GM12878 (cell line): ENCODE data around the gene STT3B. TPM values are rescaled to one million over a fixed set of nuclear protein-coding genes. Genes with fewer than 3 reads are reported as not detected.
A peak's percentile ranks its signal among the peaks of the same experiment; 100 is the strongest.

Experiments used
- BHLHE40 ChIP-seq, 2 experiments: fragments of 450-650 bp in 1 of 2; IDR thresholded peaks; 2 replicates each; pipeline ENCODE4 v1.6.1; 2011 to 2017; ENCODE audit warnings: low read depth in 2 of 2, borderline replicate concordance in 1 of 2, improper control_type of control experiment in 1 of 2, low read length in 1 of 2, mild to moderate bottlenecking in 1 of 2
- FOXM1 ChIP-seq: IDR thresholded peaks from 2 replicates; pipeline ENCODE4 v1.6.1; 2012; ENCODE audit warnings: low read depth, mild to moderate bottlenecking, inconsistent platforms, low read length, moderate library complexity
- IKZF2 ChIP-seq, 2 experiments: fragments of 450-650 bp; IDR thresholded peaks; 2 replicates each; pipeline ENCODE4 v1.6.1; 2017; ENCODE audit warnings: mild to moderate bottlenecking in 2 of 2, moderate library complexity in 2 of 2
- POLR2AphosphoS5 ChIP-seq: IDR thresholded peaks from 2 replicates; pipeline ENCODE4 v1.6.1; 2011; ENCODE audit warnings: mild to moderate bottlenecking, low read length, inconsistent platforms
- SIX5 ChIP-seq: IDR thresholded peaks from 2 replicates; pipeline ENCODE4 v1.6.1; 2011; ENCODE audit warnings: mild to moderate bottlenecking, low read depth, low read length, moderate library complexity; ENCODE audit not compliant: severe bottlenecking
- SMARCA5 ChIP-seq: fragments of 450-650 bp; IDR thresholded peaks from 2 replicates; pipeline ENCODE4 v1.6.1; 2017; ENCODE audit warnings: mild to moderate bottlenecking
- STAT3 ChIP-seq: IDR thresholded peaks from 2 replicates; pipeline ENCODE4 v1.6.1; 2011; ENCODE audit warnings: low read depth, low read length, improper control_type of control experiment
- TBL1XR1 ChIP-seq: IDR thresholded peaks from 2 replicates; pipeline ENCODE4 v1.6.1; 2012; ENCODE audit warnings: low read depth, low read length, improper control_type of control experiment
- YBX1 ChIP-seq: fragments of 450-650 bp; IDR thresholded peaks from 2 replicates; pipeline ENCODE4 v1.6.1; 2016; ENCODE audit warnings: antibody characterized with exemption
- ZBED1 ChIP-seq: IDR thresholded peaks from 2 replicates; pipeline ENCODE4 v1.6.1; 2016; ENCODE audit warnings: borderline replicate concordance
- ZNF217 ChIP-seq: fragments of 450-650 bp; IDR thresholded peaks from 2 replicates; pipeline ENCODE4 v1.6.1; 2017; ENCODE audit warnings: antibody characterized with exemption, mild to moderate bottlenecking
- polyA plus RNA-seq, 11 experiments: library from polyadenylated mRNA; depleted of rRNA in 4 of 11; unstranded in 6 of 11; stranded (reverse) in 5 of 11; fragments of >200 nt; fragmentation: Nextera tagmentation in 4 of 11; fragmentation: Illumina TruSeq in 1 of 11; extraction: Ambion mirVana in 4 of 11; extraction: Trizol in 1 of 11; gene quantifications; 1 replicate in 1 of 11; 2 replicates in 10 of 11; pipeline versions ENCODE4 v1.2.1 to v1.2.3, GENCODE V29; 2011 to 2016; ENCODE audit warnings: inconsistent platforms in 2 of 11, missing spikeins in 2 of 11, low read depth in 1 of 11
- total RNA-seq, 4 experiments: library from RNA; depleted of rRNA in 3 of 4; stranded (reverse); fragments of >200 nt in 3 of 4; fragmentation: Illumina TruSeq in 1 of 4; extraction: Trizol in 1 of 4; gene quantifications; 2 replicates each; pipeline versions ENCODE4 v1.2.1 to v1.2.3, GENCODE V29; 2013 to 2021
- TF ChIP-seq, protein P1 (sequence below): fragments of 450-650 bp; IDR thresholded peaks from 2 replicates; pipeline ENCODE4 v1.6.1; 2018; ENCODE audit warnings: borderline replicate concordance, mild to moderate bottlenecking; ENCODE audit not compliant: partially characterized antibody
- TF ChIP-seq, protein P2 (sequence below): fragments of 450-650 bp; IDR thresholded peaks from 2 replicates; pipeline ENCODE4 v1.6.1; 2017; ENCODE audit warnings: mild to moderate bottlenecking, low read depth, inconsistent platforms; ENCODE audit not compliant: poor library complexity, severe bottlenecking
- TF ChIP-seq, protein P3 (sequence below): fragments of 450-650 bp; formaldehyde crosslinking; IDR thresholded peaks from 2 replicates; pipeline ENCODE4 v1.4.0; 2022; ENCODE audit warnings: mild to moderate bottlenecking, moderate library complexity
- TF ChIP-seq, protein P4 (sequence below): fragments of 450-650 bp; IDR thresholded peaks from 2 replicates; pipeline ENCODE4 v1.6.1; 2016; ENCODE audit warnings: mild to moderate bottlenecking
- TF ChIP-seq, protein P5 (sequence below), 3 experiments: IDR thresholded peaks in 2 of 3; conservative IDR thresholded peaks in 1 of 3; 2 replicates each; pipeline ENCODE4 v1.5.1; 2011; ENCODE audit warnings: low read depth in 3 of 3, low read length in 3 of 3, mild to moderate bottlenecking in 3 of 3, control low read depth in 2 of 3, moderate library complexity in 2 of 3, inconsistent platforms in 1 of 3, mixed read lengths in 1 of 3; ENCODE audit not compliant: control insufficient read depth in 2 of 3, insufficient read depth in 1 of 3; ENCODE audit errors: extremely low read depth in 1 of 3

Gene STT3B
- total and polyA plus RNA-seq, 10 of the 15 experiments (the other 5 are each of a cell fraction or from before 2014, with no cell fraction given) = 19.9 to 208 (median 79.6) TPM

DNA sequence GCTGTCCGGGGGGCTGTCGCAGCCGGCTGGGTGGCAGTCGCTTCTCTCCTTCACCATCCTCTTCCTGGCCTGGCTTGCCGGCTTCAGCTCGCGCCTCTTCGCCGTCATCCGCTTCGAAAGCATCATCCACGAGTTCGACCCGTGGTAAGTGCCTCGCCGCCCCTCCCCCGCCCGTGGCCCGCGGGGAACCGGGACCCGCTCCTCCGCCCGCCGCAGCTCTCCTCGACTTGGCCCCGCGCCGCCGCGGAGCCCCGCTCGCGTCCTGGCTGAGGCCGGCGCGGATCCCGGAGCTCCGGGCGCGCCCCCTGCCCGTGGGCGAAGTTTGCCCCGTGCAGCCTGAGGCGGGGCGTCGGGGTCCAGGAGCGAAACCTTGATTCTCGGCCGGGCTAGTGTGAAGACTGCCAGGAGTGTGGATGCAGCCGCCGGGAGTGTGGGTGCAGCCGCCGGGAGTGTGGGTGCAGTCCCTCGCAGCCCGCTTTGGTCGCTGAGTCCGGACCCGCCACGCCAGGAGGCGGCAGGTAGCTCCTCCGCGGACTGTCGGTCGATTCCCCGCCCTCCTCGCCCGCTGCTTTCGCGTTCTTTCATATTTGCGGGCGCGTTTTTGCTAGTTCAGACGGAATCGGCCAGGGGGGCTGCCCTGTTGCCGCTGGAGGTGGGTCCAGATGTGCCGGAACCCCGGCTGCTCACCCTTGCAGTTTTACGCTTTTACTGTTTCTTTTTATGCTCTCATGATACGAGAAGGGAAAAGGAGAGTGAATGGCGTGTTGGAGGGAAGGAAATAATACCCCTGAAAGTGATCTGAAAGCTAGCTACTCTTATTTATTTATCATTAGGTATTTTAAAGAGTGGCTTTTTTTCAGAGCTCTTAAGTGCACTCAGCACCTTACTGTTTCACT is 692 bp downstream of the STT3B start (continued):
- TF ChIP-seq, protein P1, sequence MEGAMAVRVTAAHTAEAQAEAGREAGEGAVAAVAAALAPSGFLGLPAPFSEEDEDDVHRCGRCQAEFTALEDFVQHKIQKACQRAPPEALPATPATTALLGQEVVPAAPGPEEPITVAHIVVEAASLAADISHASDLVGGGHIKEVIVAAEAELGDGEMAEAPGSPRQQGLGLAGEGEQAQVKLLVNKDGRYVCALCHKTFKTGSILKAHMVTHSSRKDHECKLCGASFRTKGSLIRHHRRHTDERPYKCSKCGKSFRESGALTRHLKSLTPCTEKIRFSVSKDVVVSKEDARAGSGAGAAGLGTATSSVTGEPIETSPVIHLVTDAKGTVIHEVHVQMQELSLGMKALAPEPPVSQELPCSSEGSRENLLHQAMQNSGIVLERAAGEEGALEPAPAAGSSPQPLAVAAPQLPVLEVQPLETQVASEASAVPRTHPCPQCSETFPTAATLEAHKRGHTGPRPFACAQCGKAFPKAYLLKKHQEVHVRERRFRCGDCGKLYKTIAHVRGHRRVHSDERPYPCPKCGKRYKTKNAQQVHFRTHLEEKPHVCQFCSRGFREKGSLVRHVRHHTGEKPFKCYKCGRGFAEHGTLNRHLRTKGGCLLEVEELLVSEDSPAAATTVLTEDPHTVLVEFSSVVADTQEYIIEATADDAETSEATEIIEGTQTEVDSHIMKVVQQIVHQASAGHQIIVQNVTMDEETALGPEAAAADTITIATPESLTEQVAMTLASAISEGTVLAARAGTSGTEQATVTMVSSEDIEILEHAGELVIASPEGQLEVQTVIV = no peak
- TF ChIP-seq YBX1 (no peak), BHLHE40 (IDR thresholded peaks at IDR 0.05; ENCODE audit: borderline replicate concordance in 1 of 2, low read depth in 2 of 2, low read length in 1 of 2) (peak in 1 of 2 experiments; percentile 53; a peak in 1 of 4 replicates), IKZF2 (IDR thresholded peaks at IDR 0.05) (0 out of 4 replicates have a peak, but pooled peaks of 1 of the 2 experiments have one; percentile 11), TBL1XR1 (no peak), ZBED1 (no peak), SMARCA5 (0 out of 2 replicates have a peak, but pooled peaks have one; percentile 44), ZNF217 (0 out of 2 replicates have a peak, but pooled peaks have one; percentile 23), POLR2AphosphoS5 (peak; percentile 43; the same call in 1 of the 2 replicates), STAT3 (no peak), SIX5 (no peak), FOXM1 (0 out of 2 replicates have a peak, but pooled peaks have one; percentile 22)
- TF ChIP-seq, protein P2, sequence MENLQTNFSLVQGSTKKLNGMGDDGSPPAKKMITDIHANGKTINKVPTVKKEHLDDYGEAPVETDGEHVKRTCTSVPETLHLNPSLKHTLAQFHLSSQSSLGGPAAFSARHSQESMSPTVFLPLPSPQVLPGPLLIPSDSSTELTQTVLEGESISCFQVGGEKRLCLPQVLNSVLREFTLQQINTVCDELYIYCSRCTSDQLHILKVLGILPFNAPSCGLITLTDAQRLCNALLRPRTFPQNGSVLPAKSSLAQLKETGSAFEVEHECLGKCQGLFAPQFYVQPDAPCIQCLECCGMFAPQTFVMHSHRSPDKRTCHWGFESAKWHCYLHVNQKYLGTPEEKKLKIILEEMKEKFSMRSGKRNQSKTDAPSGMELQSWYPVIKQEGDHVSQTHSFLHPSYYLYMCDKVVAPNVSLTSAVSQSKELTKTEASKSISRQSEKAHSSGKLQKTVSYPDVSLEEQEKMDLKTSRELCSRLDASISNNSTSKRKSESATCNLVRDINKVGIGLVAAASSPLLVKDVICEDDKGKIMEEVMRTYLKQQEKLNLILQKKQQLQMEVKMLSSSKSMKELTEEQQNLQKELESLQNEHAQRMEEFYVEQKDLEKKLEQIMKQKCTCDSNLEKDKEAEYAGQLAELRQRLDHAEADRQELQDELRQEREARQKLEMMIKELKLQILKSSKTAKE = peak; percentile 4
- TF ChIP-seq, protein P3, sequence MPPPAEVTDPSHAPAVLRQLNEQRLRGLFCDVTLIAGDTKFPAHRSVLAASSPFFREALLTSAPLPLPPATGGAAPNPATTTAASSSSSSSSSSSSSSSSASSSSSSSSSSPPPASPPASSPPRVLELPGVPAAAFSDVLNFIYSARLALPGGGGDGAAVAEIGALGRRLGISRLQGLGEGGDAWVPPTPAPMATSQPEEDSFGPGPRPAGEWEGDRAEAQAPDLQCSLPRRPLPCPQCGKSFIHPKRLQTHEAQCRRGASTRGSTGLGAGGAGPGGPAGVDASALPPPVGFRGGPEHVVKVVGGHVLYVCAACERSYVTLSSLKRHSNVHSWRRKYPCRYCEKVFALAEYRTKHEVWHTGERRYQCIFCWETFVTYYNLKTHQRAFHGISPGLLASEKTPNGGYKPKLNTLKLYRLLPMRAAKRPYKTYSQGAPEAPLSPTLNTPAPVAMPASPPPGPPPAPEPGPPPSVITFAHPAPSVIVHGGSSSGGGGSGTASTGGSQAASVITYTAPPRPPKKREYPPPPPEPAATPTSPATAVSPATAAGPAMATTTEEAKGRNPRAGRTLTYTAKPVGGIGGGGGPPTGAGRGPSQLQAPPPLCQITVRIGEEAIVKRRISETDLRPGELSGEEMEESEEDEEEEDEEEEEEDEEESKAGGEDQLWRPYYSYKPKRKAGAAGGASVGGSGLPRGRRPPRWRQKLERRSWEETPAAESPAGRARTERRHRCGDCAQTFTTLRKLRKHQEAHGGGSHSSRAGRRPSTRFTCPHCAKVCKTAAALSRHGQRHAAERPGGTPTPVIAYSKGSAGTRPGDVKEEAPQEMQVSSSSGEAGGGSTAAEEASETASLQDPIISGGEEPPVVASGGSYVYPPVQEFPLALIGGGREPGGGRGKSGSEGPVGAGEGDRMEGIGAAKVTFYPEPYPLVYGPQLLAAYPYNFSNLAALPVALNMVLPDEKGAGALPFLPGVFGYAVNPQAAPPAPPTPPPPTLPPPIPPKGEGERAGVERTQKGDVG = no peak
- TF ChIP-seq, protein P4, sequence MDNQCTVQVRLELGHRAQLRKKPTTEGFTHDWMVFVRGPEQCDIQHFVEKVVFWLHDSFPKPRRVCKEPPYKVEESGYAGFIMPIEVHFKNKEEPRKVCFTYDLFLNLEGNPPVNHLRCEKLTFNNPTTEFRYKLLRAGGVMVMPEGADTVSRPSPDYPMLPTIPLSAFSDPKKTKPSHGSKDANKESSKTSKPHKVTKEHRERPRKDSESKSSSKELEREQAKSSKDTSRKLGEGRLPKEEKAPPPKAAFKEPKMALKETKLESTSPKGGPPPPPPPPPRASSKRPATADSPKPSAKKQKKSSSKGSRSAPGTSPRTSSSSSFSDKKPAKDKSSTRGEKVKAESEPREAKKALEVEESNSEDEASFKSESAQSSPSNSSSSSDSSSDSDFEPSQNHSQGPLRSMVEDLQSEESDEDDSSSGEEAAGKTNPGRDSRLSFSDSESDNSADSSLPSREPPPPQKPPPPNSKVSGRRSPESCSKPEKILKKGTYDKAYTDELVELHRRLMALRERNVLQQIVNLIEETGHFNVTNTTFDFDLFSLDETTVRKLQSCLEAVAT = peak; percentile 56
- TF ChIP-seq, protein P5, sequence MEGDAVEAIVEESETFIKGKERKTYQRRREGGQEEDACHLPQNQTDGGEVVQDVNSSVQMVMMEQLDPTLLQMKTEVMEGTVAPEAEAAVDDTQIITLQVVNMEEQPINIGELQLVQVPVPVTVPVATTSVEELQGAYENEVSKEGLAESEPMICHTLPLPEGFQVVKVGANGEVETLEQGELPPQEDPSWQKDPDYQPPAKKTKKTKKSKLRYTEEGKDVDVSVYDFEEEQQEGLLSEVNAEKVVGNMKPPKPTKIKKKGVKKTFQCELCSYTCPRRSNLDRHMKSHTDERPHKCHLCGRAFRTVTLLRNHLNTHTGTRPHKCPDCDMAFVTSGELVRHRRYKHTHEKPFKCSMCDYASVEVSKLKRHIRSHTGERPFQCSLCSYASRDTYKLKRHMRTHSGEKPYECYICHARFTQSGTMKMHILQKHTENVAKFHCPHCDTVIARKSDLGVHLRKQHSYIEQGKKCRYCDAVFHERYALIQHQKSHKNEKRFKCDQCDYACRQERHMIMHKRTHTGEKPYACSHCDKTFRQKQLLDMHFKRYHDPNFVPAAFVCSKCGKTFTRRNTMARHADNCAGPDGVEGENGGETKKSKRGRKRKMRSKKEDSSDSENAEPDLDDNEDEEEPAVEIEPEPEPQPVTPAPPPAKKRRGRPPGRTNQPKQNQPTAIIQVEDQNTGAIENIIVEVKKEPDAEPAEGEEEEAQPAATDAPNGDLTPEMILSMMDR (IDR thresholded peaks at IDR 0.05 in 2 of 3, conservative IDR thresholded peaks at IDR 0.05 in 1 of 3; ENCODE audit: control insufficient read depth in 2 of 3, extremely low read depth in 1 of 3, insufficient read depth in 1 of 3, low read depth in 3 of 3, low read length in 3 of 3) = no peak
